HEK293 (cell line): ENCODE results near the gene ISM2.

ENCODE experiments used
- CTCF ChIA-PET: fragments of 350-600 bp; formaldehyde crosslinking; extraction: SDS; loops from one replicate; lab custom pipeline; 2021; ENCODE audit warnings: antibody characterized with exemption; lab: Yijun Ruan, JAX
- POLR2A ChIA-PET: fragments of 300-600 bp; formaldehyde crosslinking; extraction: SDS; loops from one replicate; lab custom pipeline; 2020; ENCODE audit warnings: antibody characterized with exemption, inconsistent platforms; lab: Yijun Ruan, JAX
- H3K27ac ChIP-seq: fragments of 200-500 bp; sonication (Bioruptor generic); 2 replicates; pipeline ENCODE4 v1.5.1; 2014; ENCODE audit warnings: low read depth, low read length, control low read depth, inconsistent platforms; ENCODE audit errors: extremely low read depth
- H3K36me3 ChIP-seq, 2 experiments: fragments of 200-500 bp in 1 of 2; sonication (Bioruptor generic) in 1 of 2; 1 replicate in 1 of 2; 2 replicates in 1 of 2; pipeline ENCODE4 v1.5.1; 2014 to 2017; ENCODE audit warnings: inconsistent platforms in 2 of 2, low read length in 2 of 2; ENCODE audit not compliant: control insufficient read depth in 2 of 2, insufficient read depth in 1 of 2
- H3K4me1 ChIP-seq: fragments of 200-500 bp; sonication (Bioruptor generic); 2 replicates; pipeline ENCODE4 v1.5.1; 2014; ENCODE audit warnings: mild to moderate bottlenecking, low read length, inconsistent platforms; ENCODE audit not compliant: control insufficient read depth, insufficient read depth
- H3K4me3 ChIP-seq: 2 replicates; pipeline ENCODE4 v1.5.1; 2011; ENCODE audit warnings: low read depth, mild to moderate bottlenecking, control low read depth, low read length, moderate library complexity
- H3K9me3 ChIP-seq: fragments of 200-500 bp; sonication (Bioruptor generic); 2 replicates; pipeline ENCODE4 v1.5.1; 2014; ENCODE audit warnings: low read depth, low read length, inconsistent platforms; ENCODE audit not compliant: control insufficient read depth, insufficient read depth
- AEBP2 ChIP-seq: fragments of 450-650 bp; formaldehyde crosslinking; IDR thresholded peaks from 2 replicates; pipeline ENCODE4 v1.5.1; 2016; ENCODE audit warnings: missing biosample characterization, missing genetic modification characterization, borderline replicate concordance
- EGR2 ChIP-seq: fragments of 450-650 bp; formaldehyde crosslinking; IDR thresholded peaks from 2 replicates; pipeline ENCODE4 v1.5.1; 2016; ENCODE audit warnings: low read depth, missing biosample characterization, missing genetic modification characterization
- KLF9 ChIP-seq: fragments of 450-650 bp; formaldehyde crosslinking; IDR thresholded peaks from 2 replicates; pipeline ENCODE4 v1.5.1; 2016; ENCODE audit warnings: missing biosample characterization, missing genetic modification characterization, low read depth
- MEIS1 ChIP-seq: sonication (generic); formaldehyde crosslinking; IDR thresholded peaks from 2 replicates; pipeline ENCODE4 v1.8.1; 2022; ENCODE audit warnings: missing genetic modification reagents, mild to moderate bottlenecking, borderline replicate concordance
- PRDM10 ChIP-seq: fragments of 450-650 bp; formaldehyde crosslinking; IDR thresholded peaks from 2 replicates; pipeline ENCODE4 v1.5.1; 2016; ENCODE audit warnings: missing biosample characterization, missing genetic modification characterization
- ZFP3 ChIP-seq: fragments of 450-650 bp; formaldehyde crosslinking; IDR thresholded peaks from 2 replicates; pipeline ENCODE4 v1.5.1; 2016; ENCODE audit warnings: low read depth, missing biosample characterization, missing genetic modification characterization
- ZFP69B ChIP-seq: fragments of 450-650 bp; formaldehyde crosslinking; IDR thresholded peaks from 2 replicates; pipeline ENCODE4 v1.5.1; 2016; ENCODE audit warnings: missing biosample characterization, missing genetic modification characterization
- ZNF214 ChIP-seq: fragments of 450-650 bp; formaldehyde crosslinking; IDR thresholded peaks from 2 replicates; pipeline ENCODE4 v1.5.1; 2017; ENCODE audit warnings: missing biosample characterization, mild to moderate bottlenecking, missing genetic modification characterization, borderline replicate concordance
- ZNF223 ChIP-seq: fragments of 450-650 bp; formaldehyde crosslinking; IDR thresholded peaks from 2 replicates; pipeline ENCODE4 v1.5.1; 2016; ENCODE audit warnings: missing biosample characterization, missing genetic modification characterization
- ZNF416 ChIP-seq: fragments of 450-650 bp; formaldehyde crosslinking; IDR thresholded peaks from 2 replicates; pipeline ENCODE4 v1.5.1; 2016; ENCODE audit warnings: missing biosample characterization, missing genetic modification characterization
- ZNF558 ChIP-seq: fragments of 450-650 bp; formaldehyde crosslinking; IDR thresholded peaks from 2 replicates; pipeline ENCODE4 v1.5.1; 2016; ENCODE audit warnings: missing biosample characterization, missing genetic modification characterization
- ZNF610 ChIP-seq: fragments of 450-650 bp; formaldehyde crosslinking; IDR thresholded peaks from 2 replicates; pipeline ENCODE4 v1.5.1; 2016; ENCODE audit warnings: missing biosample characterization, missing genetic modification characterization, borderline replicate concordance
- ZNF623 ChIP-seq: fragments of 450-650 bp; formaldehyde crosslinking; IDR thresholded peaks from 2 replicates; pipeline ENCODE4 v1.5.1; 2016; ENCODE audit warnings: missing biosample characterization, missing genetic modification characterization
- ZNF645 ChIP-seq: fragments of 450-650 bp; formaldehyde crosslinking; IDR thresholded peaks from 2 replicates; pipeline ENCODE4; 2016; ENCODE audit warnings: missing biosample characterization, missing genetic modification characterization
- ZNF707 ChIP-seq: fragments of 450-650 bp; formaldehyde crosslinking; IDR thresholded peaks from 2 replicates; pipeline ENCODE4 v1.5.1; 2016; ENCODE audit warnings: missing biosample characterization, missing genetic modification characterization
- TF ChIP-seq, protein P1 (sequence below): fragments of 450-650 bp; formaldehyde crosslinking; IDR thresholded peaks from 2 replicates; pipeline ENCODE4 v1.5.1; 2016; ENCODE audit warnings: missing biosample characterization, missing genetic modification characterization
- TF ChIP-seq, protein P2 (sequence below): fragments of 450-650 bp; formaldehyde crosslinking; IDR thresholded peaks from 2 replicates; pipeline ENCODE4 v1.5.1; 2016; ENCODE audit warnings: missing biosample characterization, missing genetic modification characterization

The ISM2 gene

DNA sequence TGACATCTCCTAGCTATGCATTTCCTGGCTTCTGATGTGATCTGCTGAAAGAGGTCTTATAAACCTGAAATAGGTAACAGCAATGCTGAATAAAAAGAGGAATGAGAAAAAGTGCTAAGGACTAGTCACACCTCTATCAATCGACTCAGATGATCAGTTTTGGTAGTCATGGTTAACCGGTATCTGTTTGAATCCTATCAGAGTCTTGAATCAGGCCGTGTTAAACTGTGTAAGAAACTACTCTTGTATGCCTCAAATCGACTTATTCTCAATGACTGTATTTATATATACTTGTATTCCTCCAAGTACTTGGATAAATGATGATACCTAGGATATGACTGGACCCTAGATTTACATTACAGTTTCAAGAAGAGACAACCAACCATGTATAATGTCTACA lies 10.8 kb upstream of the ISM2 start (continued):
- TF ChIP-seq ZFP3 (tag by site-specific recombination) (no peak), ZNF645 (tag by site-specific recombination) (no peak)

GRCh38 chr14:77508876-77509275 lies 10.3 kb upstream of the ISM2 start:
- TF ChIP-seq, protein P1, sequence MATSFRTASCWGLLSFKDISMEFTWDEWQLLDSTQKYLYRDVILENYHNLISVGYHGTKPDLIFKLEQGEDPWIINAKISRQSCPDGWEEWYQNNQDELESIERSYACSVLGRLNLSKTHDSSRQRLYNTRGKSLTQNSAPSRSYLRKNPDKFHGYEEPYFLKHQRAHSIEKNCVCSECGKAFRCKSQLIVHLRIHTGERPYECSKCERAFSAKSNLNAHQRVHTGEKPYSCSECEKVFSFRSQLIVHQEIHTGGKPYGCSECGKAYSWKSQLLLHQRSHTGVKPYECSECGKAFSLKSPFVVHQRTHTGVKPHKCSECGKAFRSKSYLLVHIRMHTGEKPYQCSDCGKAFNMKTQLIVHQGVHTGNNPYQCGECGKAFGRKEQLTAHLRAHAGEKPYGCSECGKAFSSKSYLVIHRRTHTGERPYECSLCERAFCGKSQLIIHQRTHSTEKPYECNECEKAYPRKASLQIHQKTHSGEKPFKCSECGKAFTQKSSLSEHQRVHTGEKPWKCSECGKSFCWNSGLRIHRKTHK: no peak
- no peak for TF ChIP-seq AEBP2 (tag by site-specific recombination)
- TF ChIP-seq ZNF558 (tag by site-specific recombination): no peak
- no peak for TF ChIP-seq PRDM10 (tag by site-specific recombination)
- TF ChIP-seq, protein P2, sequence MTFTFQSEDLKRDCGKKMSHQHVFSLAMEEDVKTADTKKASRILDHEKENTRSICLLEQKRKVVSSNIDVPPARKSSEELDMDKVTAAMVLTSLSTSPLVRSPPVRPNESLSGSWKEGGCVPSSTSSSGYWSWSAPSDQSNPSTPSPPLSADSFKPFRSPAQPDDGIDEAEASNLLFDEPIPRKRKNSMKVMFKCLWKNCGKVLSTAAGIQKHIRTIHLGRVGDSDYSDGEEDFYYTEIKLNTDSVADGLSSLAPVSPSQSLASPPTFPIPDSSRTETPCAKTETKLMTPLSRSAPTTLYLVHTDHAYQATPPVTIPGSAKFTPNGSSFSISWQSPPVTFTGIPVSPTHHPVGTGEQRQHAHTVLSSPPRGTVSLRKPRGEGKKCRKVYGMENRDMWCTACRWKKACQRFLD (tag by site-specific recombination): no peak
- no peak for TF ChIP-seq ZFP69B
- TF ChIP-seq MEIS1 (CRISPR knock-in tag): no peak
- TF ChIP-seq ZNF416 (tag by site-specific recombination): no peak
- no peak for TF ChIP-seq ZNF610 (tag by site-specific recombination)
- no peak for TF ChIP-seq KLF9 (tag by site-specific recombination)
- TF ChIP-seq ZNF214 (tag by site-specific recombination): no peak
- no peak for TF ChIP-seq ZNF707 (tag by site-specific recombination)
- no peak for TF ChIP-seq ZNF223 (tag by site-specific recombination)
- no peak for TF ChIP-seq ZNF623 (tag by site-specific recombination)
- TF ChIP-seq EGR2: no peak
- TF ChIP-seq, all 188 proteins: peak for 0
- Histone ChIP-seq H3K4me3 (no peak overlapping the region), H3K36me3 (peaks cover 4 to 20% of the 10 kb centered on the region in 2 experiments; a peak in 2 of 3 replicates), H3K4me1 (no peaks in the 10 kb centered on the region), H3K27ac (no peak overlapping the region), H3K9me3 (no peaks in the 10 kb centered on the region)
- ChIA-PET CTCF (no interaction called here), POLR2A (no interaction called here)
